Osteoblast (primary cell): ENCODE data around the gene SMIM26. TPM values are rescaled to one million over a fixed set of nuclear protein-coding genes. Genes with fewer than 3 reads are reported as not detected.
A peak's percentile ranks its signal among the peaks of the same experiment; 100 is the strongest.

Experiments
- DNase-seq: peaks from one replicate; pipeline ENCODE4 v3.0.0; 2011; ENCODE audit warnings: low spot score, mixed read lengths; ENCODE audit not compliant: insufficient read length; ENCODE audit errors: missing footprints
- H2AFZ ChIP-seq: 2 replicates; pipeline ENCODE4 v1.6.0; 2011; ENCODE audit warnings: mild to moderate bottlenecking, low read length
- H3K27ac ChIP-seq: 2 replicates; pipeline ENCODE4 v1.5.1; 2011; ENCODE audit warnings: mild to moderate bottlenecking, low read depth, low read length, moderate library complexity
- H3K27me3 ChIP-seq: 2 replicates; pipeline ENCODE4 v1.6.0; 2012; ENCODE audit warnings: mild to moderate bottlenecking, control low read depth, inconsistent platforms, low read length, moderate library complexity; ENCODE audit not compliant: insufficient read depth
- H3K36me3 ChIP-seq: 2 replicates; pipeline ENCODE4 v1.5.1; 2011; ENCODE audit warnings: mild to moderate bottlenecking, low read length, control low read depth, moderate library complexity; ENCODE audit not compliant: insufficient read depth
- H3K4me1 ChIP-seq: 2 replicates; pipeline ENCODE4 v1.5.1; 2011; ENCODE audit warnings: mild to moderate bottlenecking, low read length, control low read depth, moderate library complexity; ENCODE audit not compliant: insufficient read depth
- H3K4me2 ChIP-seq: 2 replicates; pipeline ENCODE4 v1.6.0; 2011; ENCODE audit warnings: mild to moderate bottlenecking, low read length; ENCODE audit not compliant: insufficient read depth
- H3K4me3 ChIP-seq: fragments of 200-600 bp; sonication (generic); 3 replicates; pipeline ENCODE4 v1.5.1; 2012; ENCODE audit warnings: mild to moderate bottlenecking, low read length, inconsistent platforms; ENCODE audit not compliant: insufficient read depth
- H3K79me2 ChIP-seq: 2 replicates; pipeline ENCODE4 v1.6.0; 2012; ENCODE audit warnings: mild to moderate bottlenecking, low read length, control low read depth, inconsistent platforms; ENCODE audit not compliant: insufficient read depth
- H3K9me3 ChIP-seq: 2 replicates; pipeline ENCODE4 v1.5.1; 2011; ENCODE audit warnings: low read depth, low read length, control low read depth
- H4K20me1 ChIP-seq: 2 replicates; pipeline ENCODE4 v1.6.0; 2012; ENCODE audit warnings: mild to moderate bottlenecking, low read length, control low read depth; ENCODE audit not compliant: insufficient read depth
- total RNA-seq: library from RNA; depleted of rRNA; stranded (reverse); fragments of >200 nt; gene quantifications from 2 replicates; pipeline ENCODE4 v1.2.3, GENCODE V29; 2012
- TF ChIP-seq, protein P1 (sequence below): IDR thresholded peaks from 2 replicates; pipeline ENCODE4 v1.5.1; 2011; ENCODE audit warnings: mild to moderate bottlenecking, low read depth, low read length, moderate library complexity; ENCODE audit errors: extremely low read depth

Gene SMIM26
- total RNA-seq, 1 donor = 59.7 TPM

DNA sequence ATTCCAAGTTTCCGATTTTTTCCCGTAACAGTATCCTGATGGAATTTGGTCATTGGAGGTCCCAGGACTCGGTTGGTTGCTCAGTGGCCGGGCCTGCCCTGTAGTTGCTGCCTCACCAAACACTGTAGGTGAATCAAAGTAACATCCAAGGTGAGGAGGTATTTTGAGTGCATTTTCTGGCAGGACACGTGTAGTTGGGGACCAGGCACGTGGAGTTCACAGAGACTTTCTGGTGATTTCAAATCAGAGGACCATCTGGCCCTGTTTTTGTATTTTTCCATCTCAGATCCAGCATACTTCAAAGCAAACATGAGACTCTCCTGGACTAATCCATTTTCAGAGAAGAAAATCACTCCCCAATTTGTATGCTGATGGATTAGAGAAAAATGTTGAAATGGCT lies 10.7 kb downstream of the SMIM26 start:
- Histone ChIP-seq H3K36me3 (no peaks in the 10 kb centered on the region), H3K27ac (no peak overlapping the region), H2AFZ (no peak overlapping the region), H3K4me3 (no peak overlapping the region), H4K20me1 (no peaks in the 10 kb centered on the region), H3K79me2 (no peaks in the 10 kb centered on the region), H3K27me3 (no peaks in the 10 kb centered on the region), H3K4me1 (no peaks in the 10 kb centered on the region), H3K9me3 (no peaks in the 10 kb centered on the region), H3K4me2 (no peak overlapping the region)
- TF ChIP-seq, protein P1, sequence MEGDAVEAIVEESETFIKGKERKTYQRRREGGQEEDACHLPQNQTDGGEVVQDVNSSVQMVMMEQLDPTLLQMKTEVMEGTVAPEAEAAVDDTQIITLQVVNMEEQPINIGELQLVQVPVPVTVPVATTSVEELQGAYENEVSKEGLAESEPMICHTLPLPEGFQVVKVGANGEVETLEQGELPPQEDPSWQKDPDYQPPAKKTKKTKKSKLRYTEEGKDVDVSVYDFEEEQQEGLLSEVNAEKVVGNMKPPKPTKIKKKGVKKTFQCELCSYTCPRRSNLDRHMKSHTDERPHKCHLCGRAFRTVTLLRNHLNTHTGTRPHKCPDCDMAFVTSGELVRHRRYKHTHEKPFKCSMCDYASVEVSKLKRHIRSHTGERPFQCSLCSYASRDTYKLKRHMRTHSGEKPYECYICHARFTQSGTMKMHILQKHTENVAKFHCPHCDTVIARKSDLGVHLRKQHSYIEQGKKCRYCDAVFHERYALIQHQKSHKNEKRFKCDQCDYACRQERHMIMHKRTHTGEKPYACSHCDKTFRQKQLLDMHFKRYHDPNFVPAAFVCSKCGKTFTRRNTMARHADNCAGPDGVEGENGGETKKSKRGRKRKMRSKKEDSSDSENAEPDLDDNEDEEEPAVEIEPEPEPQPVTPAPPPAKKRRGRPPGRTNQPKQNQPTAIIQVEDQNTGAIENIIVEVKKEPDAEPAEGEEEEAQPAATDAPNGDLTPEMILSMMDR = no peak
- no peak for DNase-seq

DNA sequence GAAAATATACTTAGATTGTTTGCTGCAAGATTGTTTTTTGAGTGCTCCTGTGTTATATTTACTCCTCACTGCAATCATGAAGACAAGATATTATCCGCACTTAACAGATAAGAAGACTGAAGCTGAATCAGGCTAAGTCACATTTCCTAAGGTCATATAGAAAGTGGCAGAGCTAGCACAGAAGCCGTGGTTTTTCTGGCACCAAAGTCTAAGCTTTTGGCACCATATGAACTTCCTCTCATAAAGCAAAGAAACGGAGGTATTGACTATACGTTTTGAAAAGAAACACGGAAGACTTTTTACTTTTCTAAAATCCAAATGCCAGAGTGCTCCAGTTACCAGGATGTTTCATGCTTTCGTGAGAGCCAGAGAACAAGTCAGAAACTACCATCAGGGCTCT lies 11.3 kb downstream of the SMIM26 start:
- H3K27ac ChIP-seq = no peak overlapping the region
- no peaks in the 10 kb centered on the region for H3K36me3 ChIP-seq
- no peak overlapping the region for H3K4me3 ChIP-seq
- peak overlapping the region; percentile 68 for H2AFZ ChIP-seq
- H3K4me1 ChIP-seq = no peaks in the 10 kb centered on the region
- TF ChIP-seq, protein P1 = no peak
- H3K9me3 ChIP-seq = no peaks in the 10 kb centered on the region
- no peak for DNase-seq
- H3K27me3 ChIP-seq = no peaks in the 10 kb centered on the region
- H3K4me2 ChIP-seq = no peak overlapping the region
- H4K20me1 ChIP-seq = no peaks in the 10 kb centered on the region
- H3K79me2 ChIP-seq = no peaks in the 10 kb centered on the region

GRCh38 chr20:18580012-18580411 lies 12.8 kb downstream of the SMIM26 start:
- Histone ChIP-seq H3K9me3 (no peaks in the 10 kb centered on the region), H4K20me1 (no peaks in the 10 kb centered on the region), H3K27me3 (no peaks in the 10 kb centered on the region), H3K79me2 (no peaks in the 10 kb centered on the region), H3K4me3 (no peak overlapping the region), H3K4me1 (no peaks in the 10 kb centered on the region), H3K27ac (no peak overlapping the region), H2AFZ (no peak overlapping the region), H3K36me3 (no peaks in the 10 kb centered on the region), H3K4me2 (no peak overlapping the region)
- no peak for DNase-seq
- TF ChIP-seq, protein P1 = no peak

DNA sequence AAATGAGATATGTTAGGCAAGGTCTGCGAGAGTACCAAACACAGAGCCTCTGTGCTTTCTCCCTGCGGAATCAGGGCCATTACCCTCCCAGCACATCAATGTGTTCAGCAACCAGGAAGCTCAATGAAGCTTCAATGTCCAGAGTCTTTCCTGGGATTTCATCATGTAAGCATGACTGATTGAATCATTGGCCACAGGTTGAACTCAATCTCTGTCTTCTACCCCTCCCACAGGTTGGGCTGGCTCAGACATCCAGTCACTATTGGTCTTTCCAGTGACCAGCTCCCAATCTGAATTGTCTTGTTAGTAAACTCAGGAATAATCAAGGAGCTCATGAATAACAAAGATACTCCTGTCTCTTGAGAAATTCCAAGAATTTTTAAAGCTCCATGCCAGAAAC lies 17.9 kb downstream of the SMIM26 start:
- no peak overlapping the region for H3K4me3 ChIP-seq
- peaks cover 8% of the 10 kb centered on the region for H3K4me1 ChIP-seq
- TF ChIP-seq, protein P1 = no peak
- no peak for DNase-seq
- no peaks in the 10 kb centered on the region for H4K20me1 ChIP-seq
- no peaks in the 10 kb centered on the region for H3K9me3 ChIP-seq
- H2AFZ ChIP-seq = no peak overlapping the region
- no peak overlapping the region for H3K4me2 ChIP-seq
- peaks cover 10% of the 10 kb centered on the region for H3K79me2 ChIP-seq
- no peak overlapping the region for H3K27ac ChIP-seq
- H3K27me3 ChIP-seq = no peaks in the 10 kb centered on the region
- H3K36me3 ChIP-seq = no peaks in the 10 kb centered on the region
